Tibial nerve (tissue), 4 donors: Measurements from ENCODE around the gene SRGAP3. TPM values are rescaled to one million over a fixed set of nuclear protein-coding genes. Genes with fewer than 3 reads are reported as not detected.

Source experiments
- DNase-seq, 2 donors: peaks; one replicate each; pipeline ENCODE4 v3.0.0-alpha.2; 2019; ENCODE audit warnings: low spot score in 2 of 2
- H3K27ac ChIP-seq, 4 donors: fragments of 200-600 bp; sonication (generic) in 3 of 4; one replicate each; pipeline ENCODE4 v1.5.1; 2017 to 2019; ENCODE audit warnings: mild to moderate bottlenecking in 1 of 4
- H3K27me3 ChIP-seq, 2 donors: fragments of 200-600 bp; sonication (generic) in 1 of 2; one replicate each; pipeline versions ENCODE4 v1.5.1 to v1.6.0; 2017 to 2019
- H3K36me3 ChIP-seq, 3 donors: fragments of 200-600 bp; sonication (generic); one replicate each; pipeline ENCODE4 v1.5.1; 2018 to 2019
- H3K4me1 ChIP-seq, 4 donors: fragments of 200-600 bp; sonication (generic) in 3 of 4; one replicate each; pipeline ENCODE4 v1.5.1; 2017 to 2019
- H3K4me3 ChIP-seq, 4 donors: fragments of 200-600 bp; sonication (generic) in 3 of 4; one replicate each; pipeline ENCODE4 v1.5.1; 2017 to 2019; ENCODE audit warnings: mild to moderate bottlenecking in 1 of 4, moderate library complexity in 1 of 4
- H3K9me3 ChIP-seq, 4 donors: fragments of 200-600 bp; sonication (generic) in 3 of 4; one replicate each; pipeline ENCODE4 v1.5.1; 2017 to 2019
- EP300 ChIP-seq, 2 donors: sonication (generic); formaldehyde crosslinking; IDR thresholded peaks; one replicate each; pipeline ENCODE4 v1.6.1; 2017; ENCODE audit warnings: antibody characterized with exemption in 2 of 2, mild to moderate bottlenecking in 1 of 2
- POLR2A ChIP-seq, 2 donors: fragments of 450-650 bp; IDR thresholded peaks; one replicate each; pipeline ENCODE4 v1.6.1; 2017; ENCODE audit warnings: antibody characterized with exemption in 2 of 2, mild to moderate bottlenecking in 2 of 2, moderate library complexity in 2 of 2
- WGBS, 2 donors: methylation state at CpG; one replicate each; pipeline ENCODE4 v1.1.5; 2018; 5-methylcytosine and 5-hydroxymethylcytosine counted together
- total RNA-seq, 4 donors: library from RNA; depleted of rRNA; stranded (reverse); fragments of >200 nt; gene quantifications; one replicate each; pipeline ENCODE4 v1.1.0, GENCODE V29; 2016
- TF ChIP-seq, protein P1 (sequence below), 5 experiments: fragments of 200-600 bp in 3 of 5; fragments of 450-650 bp in 2 of 5; sonication (generic) in 3 of 5; IDR thresholded peaks; one replicate each; pipeline ENCODE4 v1.5.1; 2016 to 2019; ENCODE audit warnings: antibody characterized with exemption in 5 of 5, mild to moderate bottlenecking in 3 of 5, moderate library complexity in 2 of 5

Gene SRGAP3
- total RNA-seq, 4 donors from 2014 or later, result 11.7 to 18.0 (median 15.1) TPM

- Histone ChIP-seq H3K9me3 (no peaks in the 10 kb centered on the region), H3K27me3 (no peaks in the 10 kb centered on the region), H3K4me3 (no peak overlapping the region), H3K36me3 (peaks cover 0 to 33% (median 0%) of the 10 kb centered on the region in 3 donors), H3K27ac (no peak overlapping the region), H3K4me1 (no peaks in the 10 kb centered on the region)
- no peak for DNase-seq
- 70% methylated on average over 20 of the region's 20 CpGs for WGBS, 2 donors
- TF ChIP-seq, protein P1, sequence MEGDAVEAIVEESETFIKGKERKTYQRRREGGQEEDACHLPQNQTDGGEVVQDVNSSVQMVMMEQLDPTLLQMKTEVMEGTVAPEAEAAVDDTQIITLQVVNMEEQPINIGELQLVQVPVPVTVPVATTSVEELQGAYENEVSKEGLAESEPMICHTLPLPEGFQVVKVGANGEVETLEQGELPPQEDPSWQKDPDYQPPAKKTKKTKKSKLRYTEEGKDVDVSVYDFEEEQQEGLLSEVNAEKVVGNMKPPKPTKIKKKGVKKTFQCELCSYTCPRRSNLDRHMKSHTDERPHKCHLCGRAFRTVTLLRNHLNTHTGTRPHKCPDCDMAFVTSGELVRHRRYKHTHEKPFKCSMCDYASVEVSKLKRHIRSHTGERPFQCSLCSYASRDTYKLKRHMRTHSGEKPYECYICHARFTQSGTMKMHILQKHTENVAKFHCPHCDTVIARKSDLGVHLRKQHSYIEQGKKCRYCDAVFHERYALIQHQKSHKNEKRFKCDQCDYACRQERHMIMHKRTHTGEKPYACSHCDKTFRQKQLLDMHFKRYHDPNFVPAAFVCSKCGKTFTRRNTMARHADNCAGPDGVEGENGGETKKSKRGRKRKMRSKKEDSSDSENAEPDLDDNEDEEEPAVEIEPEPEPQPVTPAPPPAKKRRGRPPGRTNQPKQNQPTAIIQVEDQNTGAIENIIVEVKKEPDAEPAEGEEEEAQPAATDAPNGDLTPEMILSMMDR (IDR thresholded peaks at IDR 0.05), result no peak
- TF ChIP-seq EP300 (IDR thresholded peaks at IDR 0.05) (no peak), POLR2A (IDR thresholded peaks at IDR 0.05) (no peak)
Measured at GRCh38 chr3:9047452-9048346, 201.7 kb downstream of the SRGAP3 start.

GRCh38 chr3:9045371-9045770, 204.1 kb downstream of the SRGAP3 start:
- Histone ChIP-seq H3K9me3 (no peaks in the 10 kb centered on the region), H3K4me3 (no peak overlapping the region), H3K27ac (no peak overlapping the region), H3K36me3 (peaks cover 0 to 17% (median 0%) of the 10 kb centered on the region in 3 donors), H3K4me1 (no peaks in the 10 kb centered on the region), H3K27me3 (no peaks in the 10 kb centered on the region)
- TF ChIP-seq EP300 (IDR thresholded peaks at IDR 0.05) (no peak), POLR2A (IDR thresholded peaks at IDR 0.05) (no peak)
- TF ChIP-seq, protein P1 (IDR thresholded peaks at IDR 0.05), result no peak
- WGBS, 2 donors, result 61 to 64% methylated on average over 7 of the region's 7 CpGs
- DNase-seq, result no peak

GRCh38 chr3:9043063-9043462, 206.4 kb downstream of the SRGAP3 start:
- TF ChIP-seq POLR2A (IDR thresholded peaks at IDR 0.05), result no peak
- TF ChIP-seq, protein P1 (IDR thresholded peaks at IDR 0.05), result no peak
- TF ChIP-seq EP300 (IDR thresholded peaks at IDR 0.05), result no peak
- Histone ChIP-seq H3K4me1 (no peaks in the 10 kb centered on the region), H3K27me3 (no peaks in the 10 kb centered on the region), H3K9me3 (no peaks in the 10 kb centered on the region), H3K36me3 (peaks cover 0 to 6% (median 0%) of the 10 kb centered on the region in 3 donors), H3K27ac (no peak overlapping the region), H3K4me3 (no peak overlapping the region)
- 75 to 80% methylated on average over 6 of the region's 6 CpGs for WGBS, 2 donors
- DNase-seq, result no peak

DNA sequence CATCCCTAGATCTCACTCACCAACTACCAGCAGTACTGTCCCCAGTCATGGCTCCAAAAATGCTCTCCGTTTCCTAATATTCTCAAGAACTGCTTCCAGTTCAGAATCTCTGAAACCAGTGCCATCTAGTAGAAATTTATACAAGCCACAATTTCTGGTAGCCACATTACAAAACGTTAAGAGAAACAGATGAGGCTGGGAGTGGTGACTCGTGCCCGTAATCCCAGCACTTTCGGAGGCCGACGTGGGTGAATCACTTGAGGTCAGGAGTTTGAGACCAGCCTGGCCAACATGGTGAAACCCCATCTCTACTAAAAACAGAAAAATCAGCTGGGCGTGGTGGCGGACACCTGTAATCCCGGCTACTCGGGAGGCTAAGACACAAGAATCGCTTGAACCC, 207.8 kb downstream of the SRGAP3 start:
- H3K4me3 ChIP-seq, result no peak overlapping the region
- WGBS, 2 donors, result 87 to 96% methylated on average over 12 of the region's 12 CpGs

More for the DNA sequence above, 207.8 kb downstream of the SRGAP3 start:
- Histone ChIP-seq H3K36me3 (peaks cover 0 to 5% (median 0%) of the 10 kb centered on the region in 3 donors), H3K9me3 (no peaks in the 10 kb centered on the region), H3K27me3 (no peaks in the 10 kb centered on the region), H3K27ac (no peak overlapping the region), H3K4me1 (peaks cover 0 to 13% (median 9%) of the 10 kb centered on the region in 4 donors)
- DNase-seq, result no peak
- TF ChIP-seq POLR2A (IDR thresholded peaks at IDR 0.05) (no peak), EP300 (IDR thresholded peaks at IDR 0.05) (no peak)
- TF ChIP-seq, protein P1 (IDR thresholded peaks at IDR 0.05), result no peak
